ENCODE results near the gene ADAMTS8. TPM values are rescaled to one million over a fixed set of nuclear protein-coding genes. Genes with fewer than 3 reads are reported as not detected.
A peak's percentile ranks its signal among the peaks of the same experiment; 100 is the strongest.

The ADAMTS8 gene
- not detected in 2 replicates for total RNA-seq (2014; rRNA removed; shearing (Covaris generic))
- not detected in 2 replicates for polyA plus RNA-seq (2015; cell fraction: cytosol; rRNA removed)
- polyA plus RNA-seq (2015; cell fraction: nucleus; rRNA removed), result not detected in 2 replicates

GRCh38 chr11:130428316-130429119, at the start of gene ADAMTS8:
ADAMTS8 (minus strand) TSS chr11:130428609; CDS start chr11:130428286, 323 bp downstream.
- DNase-seq (ENCODE audit: low read depth), result no peak

GRCh38 chr11:130477586-130478203, 49.3 kb upstream of the ADAMTS8 start:
- no peak for DNase-seq (ENCODE audit: low read depth)

- DNase-seq (ENCODE audit: low read depth), result no peak
Observed at GRCh38 chr11:130476922-130477491, 48.6 kb upstream of the ADAMTS8 start.

GRCh38 chr11:130476200-130476921, 48.0 kb upstream of the ADAMTS8 start:
- DNase-seq (ENCODE audit: low read depth), result no peak

GRCh38 chr11:130475426-130476053, 47.1 kb upstream of the ADAMTS8 start:
- DNase-seq (ENCODE audit: low read depth), result no peak

GRCh38 chr11:130474637-130475400, 46.4 kb upstream of the ADAMTS8 start:
- DNase-seq (ENCODE audit: low read depth), result no peak

- no peak for DNase-seq (ENCODE audit: low read depth)
Observed at GRCh38 chr11:130473795-130474377, 45.5 kb upstream of the ADAMTS8 start.

- no peak for DNase-seq (ENCODE audit: low read depth)
Observed at GRCh38 chr11:130473056-130473794, 44.8 kb upstream of the ADAMTS8 start.

GRCh38 chr11:130472434-130472961, 44.1 kb upstream of the ADAMTS8 start:
- DNase-seq (ENCODE audit: low read depth), result no peak

GRCh38 chr11:130471731-130472433, 43.5 kb upstream of the ADAMTS8 start:
- DNase-seq (ENCODE audit: low read depth), result no peak

GRCh38 chr11:130470832-130471706, 42.7 kb upstream of the ADAMTS8 start:
- no peak for DNase-seq (ENCODE audit: low read depth)

- no peak for DNase-seq (ENCODE audit: low read depth)
Observed at GRCh38 chr11:130469181-130469580, 40.8 kb upstream of the ADAMTS8 start.

GRCh38 chr11:130467116-130467900, 38.9 kb upstream of the ADAMTS8 start:
- no peak for DNase-seq (ENCODE audit: low read depth)

GRCh38 chr11:130465263-130465662, 36.9 kb upstream of the ADAMTS8 start:
- DNase-seq (ENCODE audit: low read depth), result peak; percentile 68

- no peak for DNase-seq (ENCODE audit: low read depth)
Observed at GRCh38 chr11:130464291-130464812, 35.9 kb upstream of the ADAMTS8 start.

- no peak for DNase-seq (ENCODE audit: low read depth)
Observed at GRCh38 chr11:130462931-130463330, 34.5 kb upstream of the ADAMTS8 start.

Measured in HT1080 (cell line).